HUDEP-2 (cell line): ENCODE results near the gene SHISAL2A.
"Not testable (repeated sequence)": the region's sequence is repeated elsewhere in the genome, so short reads cannot be mapped to it uniquely, and the experiment has no call there.

Source experiments
- DNase-seq, 76 experiments: peaks; one replicate each; lab custom pipeline; 2025; ENCODE audit not compliant: unreplicated experiment in 76 of 76; lab: John Stamatoyannopoulos, UW

Gene SHISAL2A

DNA sequence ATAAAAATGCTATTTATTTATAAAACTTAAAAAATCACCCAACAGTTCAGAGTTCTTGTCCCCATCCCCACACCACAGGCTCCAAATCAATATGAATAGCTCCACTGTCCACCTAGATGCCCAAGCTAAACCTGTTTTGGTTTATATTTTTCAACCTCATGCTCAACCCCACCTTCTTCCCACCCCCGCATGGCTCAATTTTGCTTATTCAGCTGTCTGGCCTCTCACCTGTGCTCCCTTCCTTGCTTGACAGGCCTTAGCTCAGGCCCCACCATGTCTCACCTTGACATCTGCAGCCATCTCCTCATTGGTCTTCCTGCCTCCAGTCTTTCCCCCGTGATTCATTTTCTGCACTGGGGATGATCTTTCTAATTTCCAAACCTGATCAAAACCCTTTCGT lies 47.4 kb downstream of the SHISAL2A start:
- DNase-seq, result no peak

GRCh38 chr1:52681136-52681535 lies 48.2 kb downstream of the SHISAL2A start:
- DNase-seq, result no peak

DNA sequence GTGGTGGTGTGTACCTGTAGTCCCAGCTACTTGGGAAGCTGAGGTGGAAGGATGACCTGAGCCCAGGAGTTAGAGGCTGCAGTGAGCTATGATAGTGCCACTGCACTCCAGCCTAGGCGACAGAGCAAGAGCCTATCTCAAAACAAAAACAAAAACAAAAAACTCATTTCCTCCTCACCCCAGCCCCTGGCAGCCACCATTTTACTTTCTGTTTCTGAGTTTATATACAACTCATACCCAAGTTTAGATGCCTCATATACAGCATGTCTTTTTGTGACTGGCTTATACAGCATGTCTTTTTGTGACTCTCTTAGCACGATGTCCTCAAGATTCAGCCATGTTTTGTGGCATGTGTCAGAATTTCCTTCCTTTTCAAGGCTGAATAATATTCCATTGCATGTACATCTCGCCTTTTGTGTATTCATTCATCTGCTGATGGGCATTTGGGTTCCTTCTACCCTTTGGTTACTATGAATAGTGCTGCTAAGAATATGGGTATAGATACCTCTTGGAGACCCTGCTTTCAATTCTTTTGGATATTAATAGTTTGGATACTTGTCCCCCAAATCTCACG lies 50.5 kb downstream of the SHISAL2A start:
- no peak for DNase-seq

DNA sequence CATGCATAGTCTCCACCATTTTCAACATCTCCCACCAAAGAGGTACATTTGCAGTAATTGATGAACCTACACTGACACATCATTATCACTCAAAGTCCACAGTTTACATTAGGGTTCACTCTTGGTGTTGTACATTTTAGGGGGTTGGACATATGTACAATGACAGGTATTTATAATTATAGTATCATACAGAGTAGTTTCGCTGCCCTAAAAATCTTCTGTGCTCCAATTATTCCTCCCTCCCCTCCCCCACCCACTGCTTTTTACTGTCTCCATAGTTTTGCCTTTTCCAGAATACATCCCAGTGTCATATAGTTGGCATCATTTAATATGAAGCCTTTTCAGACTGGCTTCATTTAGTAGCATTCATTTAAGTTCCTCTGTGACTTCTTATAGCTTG lies 51.6 kb downstream of the SHISAL2A start:
- DNase-seq, result no peak

DNA sequence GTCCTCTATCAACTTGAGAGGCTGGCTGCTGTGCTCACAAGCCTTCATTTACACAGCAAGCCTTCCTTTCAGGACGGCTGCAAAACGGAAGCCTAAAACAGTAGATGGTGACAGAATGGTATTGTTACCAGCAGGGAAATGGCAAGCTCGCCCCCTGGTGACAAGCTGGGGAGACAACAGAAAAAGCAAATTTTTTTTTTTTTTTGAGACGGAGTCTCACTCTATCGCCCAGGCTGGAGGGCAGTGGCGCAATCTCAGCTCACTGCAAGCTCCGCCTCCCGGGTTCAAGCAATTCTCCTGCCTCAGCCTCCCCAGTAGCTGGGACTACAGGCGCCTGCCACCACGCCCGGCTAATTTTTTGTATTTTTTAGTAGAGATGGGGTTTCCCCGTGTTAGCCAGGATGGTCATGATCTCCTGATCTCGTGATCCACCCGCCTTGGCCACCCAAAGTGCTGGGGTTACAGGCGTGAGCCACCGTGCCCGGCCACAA lies 53.3 kb downstream of the SHISAL2A start:
- DNase-seq, result peak in 52 of 76 experiments; percentile 2 to 62 (median 34)

DNA sequence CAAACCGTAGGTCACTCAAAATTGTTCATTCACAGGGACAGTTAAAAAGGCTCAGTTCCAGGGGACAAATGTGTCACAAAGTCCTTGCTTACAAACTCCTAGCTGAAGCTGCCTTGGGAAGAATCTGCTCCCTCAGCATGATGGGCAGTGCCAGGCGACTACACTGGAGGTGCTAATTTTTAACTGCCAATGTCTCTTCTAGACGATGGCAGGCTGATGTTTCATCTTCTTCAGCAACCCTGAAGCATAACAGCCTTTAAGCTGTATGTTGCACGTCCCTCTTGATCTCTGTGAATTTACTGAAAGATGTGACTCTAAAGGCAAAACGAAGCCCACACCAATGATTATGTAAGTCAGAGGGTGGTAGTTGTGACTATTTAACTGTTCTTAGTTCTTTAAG lies 53.9 kb downstream of the SHISAL2A start:
- DNase-seq, result no peak

DNA sequence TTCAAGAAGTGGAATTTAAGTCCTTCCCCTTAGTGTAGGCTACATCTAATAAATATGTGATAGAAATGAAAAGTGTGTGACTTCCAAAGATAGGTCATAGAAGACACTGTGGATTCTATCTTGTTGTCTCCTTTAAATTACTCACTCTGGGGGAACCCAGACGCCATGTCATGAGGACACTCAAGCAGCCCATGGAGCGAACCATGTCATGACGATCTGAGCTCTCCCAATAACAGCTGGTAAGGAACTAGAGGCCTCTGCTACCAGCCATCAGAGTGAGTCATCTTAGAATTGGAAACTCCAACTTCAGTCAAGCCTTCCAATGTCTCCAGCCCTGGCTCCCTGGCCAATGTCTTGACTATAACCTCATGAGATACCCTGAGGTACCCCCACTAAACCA lies 58.9 kb downstream of the SHISAL2A start:
- DNase-seq, result no peak

DNA sequence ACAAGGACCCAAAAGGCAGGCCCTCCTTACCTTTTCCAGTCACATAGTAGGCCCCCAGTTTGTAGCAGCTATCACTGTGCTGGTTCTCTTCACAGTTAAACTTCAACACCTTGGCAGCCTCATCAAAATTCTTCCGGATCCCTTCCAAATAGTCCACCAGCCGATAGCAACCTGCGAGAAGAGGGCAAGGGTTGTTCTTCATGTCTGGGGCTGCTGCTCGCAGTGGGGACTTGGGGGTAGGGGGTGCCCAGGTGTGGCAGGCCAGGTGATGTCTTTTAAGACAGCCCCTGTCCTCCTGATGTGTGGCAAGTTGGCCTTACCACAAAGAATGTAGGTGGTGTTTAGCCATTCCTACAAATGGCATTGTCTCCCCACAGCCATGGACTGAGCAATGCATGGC lies 59.7 kb downstream of the SHISAL2A start:
- DNase-seq, result no peak

GRCh38 chr1:52693351-52693750 lies 60.4 kb downstream of the SHISAL2A start:
- not testable (repeated sequence) for DNase-seq

- DNase-seq, result no peak
Measured at GRCh38 chr1:52693843-52694242, 60.9 kb downstream of the SHISAL2A start.

DNA sequence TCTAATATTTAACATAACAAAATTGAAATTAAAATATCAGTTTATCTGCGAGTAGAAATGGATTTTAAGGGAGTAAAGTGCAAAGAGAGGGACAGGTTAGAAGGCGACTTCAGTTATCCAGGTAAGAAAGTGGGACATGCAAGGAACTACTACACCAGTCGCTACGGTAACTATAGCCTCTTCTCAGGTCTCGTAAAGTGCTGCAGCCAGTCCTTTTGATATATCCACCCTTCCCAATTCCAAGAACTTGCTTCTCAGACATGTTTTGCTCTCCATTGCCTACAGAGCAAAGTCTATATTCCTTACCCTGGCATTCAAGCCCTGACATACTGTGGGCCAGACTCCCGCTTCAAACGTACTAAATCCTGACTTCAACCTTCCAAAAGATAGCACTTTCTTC lies 62.7 kb downstream of the SHISAL2A start:
- DNase-seq, result no peak

DNA sequence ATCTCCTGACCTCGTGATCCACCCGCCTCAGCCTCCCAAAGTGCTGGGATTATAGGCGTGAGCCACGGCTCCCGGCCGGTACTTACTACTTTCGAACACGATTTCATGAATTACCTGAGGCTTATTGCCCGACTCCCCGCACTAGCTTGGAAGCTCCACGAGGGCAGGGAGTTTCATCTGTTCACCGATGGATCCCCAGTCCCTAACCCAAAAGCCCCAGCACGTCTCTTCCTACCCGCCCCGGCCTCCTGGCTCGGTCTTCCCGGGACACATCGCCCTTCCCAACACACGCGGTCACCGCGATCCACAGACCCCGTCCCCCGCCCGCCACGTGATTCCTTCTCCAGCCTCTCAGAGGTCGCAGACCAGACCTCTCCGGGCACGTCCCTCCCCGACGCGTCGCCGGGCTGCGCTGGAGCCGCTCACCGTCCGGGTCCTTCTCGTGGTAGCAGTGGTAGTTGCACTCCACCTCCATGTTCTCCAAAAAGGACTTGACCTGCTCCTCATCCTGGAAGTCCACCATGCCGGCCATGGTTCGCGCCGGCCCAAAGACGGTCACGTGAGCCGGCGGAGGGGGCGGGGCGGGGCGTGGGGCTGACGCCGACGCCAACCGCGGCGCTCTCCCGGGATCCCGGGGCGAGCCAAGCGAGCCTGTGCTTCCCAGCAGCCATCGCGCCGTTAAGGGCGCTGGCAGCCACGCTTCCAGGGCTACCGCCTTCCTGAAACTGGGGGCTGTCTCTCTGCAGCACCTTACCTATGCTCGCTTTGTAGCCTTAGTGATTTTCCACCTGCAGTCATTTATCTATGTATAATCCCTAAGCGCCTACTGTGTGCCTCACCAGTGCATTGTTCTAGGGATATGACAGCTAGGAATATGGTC lies 65.1 kb downstream of the SHISAL2A start, which contains the start of gene COA7:
Gene COA7 (minus strand): TSS at position 553 of the 880 bp plus-strand sequence. CDS start 21 bp downstream, at position 532.
- DNase-seq, result peak in 72 of 76 experiments; percentile 39 to 87 (median 74)

- DNase-seq, result peak in 66 of 76 experiments; percentile 2 to 87 (median 74)
Measured at GRCh38 chr1:52702886-52703787, 70.2 kb downstream of the SHISAL2A start.

DNA sequence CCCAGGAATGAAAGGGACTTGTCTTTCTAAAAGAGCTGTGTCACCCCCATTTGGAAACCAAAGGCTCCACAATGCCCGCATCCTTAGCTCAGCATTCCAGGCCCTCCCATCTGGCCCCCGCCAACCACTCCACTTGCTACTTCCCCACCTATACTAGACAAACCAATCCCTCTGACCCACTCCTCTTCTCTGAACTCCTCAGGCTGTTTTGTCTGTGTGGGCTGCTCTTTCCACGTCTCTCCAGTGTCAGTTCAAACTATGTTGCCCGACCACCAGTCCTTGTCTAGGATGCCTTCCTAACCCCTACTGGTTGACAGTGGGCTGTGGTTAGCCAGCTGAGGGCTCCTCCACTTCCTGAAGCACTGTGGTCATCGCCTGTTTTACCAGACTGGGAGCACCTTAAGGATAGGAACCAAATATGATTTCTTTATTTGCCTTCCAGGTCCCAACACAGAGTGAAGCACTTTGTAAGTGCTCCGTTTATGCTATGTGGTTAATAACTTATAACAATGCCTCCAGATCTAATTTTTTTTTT lies 73.2 kb downstream of the SHISAL2A start:
- DNase-seq, result no peak
